Measurements from ENCODE around the gene LTA4H. TPM values are rescaled to one million over a fixed set of nuclear protein-coding genes. Genes with fewer than 3 reads are reported as not detected.

Gene LTA4H
- total RNA-seq, 1 experiment from 2014 or later, result 66.0 TPM

GRCh38 chr12:96034621-96035282, 635 bp downstream of the LTA4H start:
- TF ChIP-seq CTCF (IDR thresholded peaks at IDR 0.05; ENCODE audit: unreplicated experiment), result no peak
- Mint-ChIP-seq H3K27me3 (ENCODE audit: insufficient read depth, unreplicated experiment) (no peaks in the 10 kb centered on the region), H3K27ac (ENCODE audit: low read depth, unreplicated experiment) (no peak overlapping the region), H3K9me3 (ENCODE audit: unreplicated experiment) (peaks cover 6% of the 10 kb centered on the region), H3K36me3 (ENCODE audit: insufficient read depth, unreplicated experiment) (no peaks in the 10 kb centered on the region), H3K4me3 (ENCODE audit: unreplicated experiment) (no peak overlapping the region), H3K4me1 (ENCODE audit: insufficient read depth, unreplicated experiment) (peaks cover 16% of the 10 kb centered on the region)
- POLR2A ChIA-PET, result interaction anchor here (0.6 to 2.5 kb wide), 15 partner anchors 9 to 872 kb away, joined by 3 to 22 read pairs (median 4); partner anchors contain the start of gene NEDD1
- CTCF ChIA-PET, result interaction anchor here (0.6 to 1.0 kb wide), 3 partner anchors 9 to 36 kb away, joined by 3 to 4 read pairs (median 4); no protein-coding TSS in a partner anchor
- BruUV-seq (replicated peaks), result no TSS peak
- DNase-seq (ENCODE audit: unreplicated experiment), result peak; percentile 53
- intact Hi-C loops (cut with micrococcal nuclease), result no loop called here

DNA sequence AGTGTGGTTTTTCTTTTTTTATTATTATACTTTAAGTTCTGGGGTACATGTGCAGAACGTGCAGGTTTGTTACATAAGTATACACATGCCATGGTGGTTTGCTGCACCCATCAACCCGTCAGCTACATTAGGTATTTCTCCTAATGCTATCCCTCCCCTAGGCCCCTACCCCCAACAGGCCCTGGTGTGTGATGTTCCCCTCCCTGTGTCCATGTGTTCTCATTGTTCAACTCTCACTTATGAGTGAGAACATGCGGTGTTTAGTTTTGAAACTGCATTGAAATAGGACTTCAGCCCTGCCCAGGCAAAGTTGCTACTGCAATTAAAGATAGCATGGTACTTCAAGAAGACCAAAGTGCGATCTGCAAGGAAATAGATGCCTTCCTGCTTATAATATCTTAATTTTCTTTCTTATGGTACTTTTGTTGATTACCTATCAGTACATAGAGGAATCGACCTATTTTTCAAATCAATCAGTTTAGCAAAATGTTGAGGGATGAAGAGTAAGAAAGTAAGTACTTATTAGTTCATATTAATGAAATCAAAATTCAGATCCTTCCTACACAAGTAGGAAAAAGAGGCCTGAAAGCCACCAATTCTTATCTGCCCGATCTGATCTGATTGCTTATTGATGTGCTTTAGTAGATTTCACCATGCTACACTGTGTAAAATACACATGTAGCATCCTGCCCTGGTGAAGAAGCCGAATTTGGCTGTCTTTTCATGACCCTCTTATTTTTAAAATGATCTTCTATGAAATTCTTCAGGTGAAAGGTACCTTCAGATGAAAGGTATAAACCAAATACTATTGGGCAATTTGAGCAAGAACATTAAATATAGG, 1.6 kb downstream of the LTA4H start:
- Mint-ChIP-seq H3K9me3 (ENCODE audit: unreplicated experiment) (peaks cover 6% of the 10 kb centered on the region), H3K4me1 (ENCODE audit: insufficient read depth, unreplicated experiment) (peaks cover 19% of the 10 kb centered on the region), H3K4me3 (ENCODE audit: unreplicated experiment) (no peak overlapping the region), H3K27me3 (ENCODE audit: insufficient read depth, unreplicated experiment) (no peaks in the 10 kb centered on the region), H3K36me3 (ENCODE audit: insufficient read depth, unreplicated experiment) (no peaks in the 10 kb centered on the region), H3K27ac (ENCODE audit: low read depth, unreplicated experiment) (no peak overlapping the region)
- TF ChIP-seq CTCF (IDR thresholded peaks at IDR 0.05; ENCODE audit: unreplicated experiment), result no peak
- POLR2A ChIA-PET, result interaction anchor here (0.6 to 2.5 kb wide), 7 partner anchors 14 to 480 kb away, joined by 3 to 15 read pairs (median 3); partner anchors contain the start of gene CFAP54
- peak; percentile 26 for DNase-seq (ENCODE audit: unreplicated experiment)
- CTCF ChIA-PET, result interaction anchor here (0.6 kb wide), 1 partner anchor 24 kb away, joined by 3 read pairs; no protein-coding TSS in a partner anchor
- intact Hi-C loops (cut with micrococcal nuclease), result no loop called here
- BruUV-seq (replicated peaks), result no TSS peak

DNA sequence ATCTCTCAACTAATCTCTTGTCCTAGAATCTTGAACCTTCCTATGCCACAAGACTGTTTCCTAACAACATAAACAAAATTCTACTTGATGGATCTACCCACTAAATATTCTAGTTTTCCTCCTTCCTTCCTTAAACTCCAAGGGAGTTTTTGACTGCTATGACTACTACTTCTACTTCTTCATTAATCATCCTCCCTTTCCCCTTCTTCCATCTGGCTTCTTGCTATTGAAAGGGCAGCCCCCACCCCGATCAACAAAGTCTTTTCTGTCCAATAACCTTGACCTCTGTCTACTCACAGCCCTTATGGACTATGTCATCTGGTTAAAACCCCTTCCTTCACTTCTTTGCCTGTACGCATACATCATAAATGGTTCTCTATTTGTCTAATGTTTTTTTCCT, 5.6 kb downstream of the LTA4H start:
- TF ChIP-seq CTCF (IDR thresholded peaks at IDR 0.05; ENCODE audit: unreplicated experiment), result no peak
- ChIA-PET POLR2A (no interaction called here), CTCF (no interaction called here)
- Mint-ChIP-seq H3K4me1 (ENCODE audit: insufficient read depth, unreplicated experiment) (peaks cover 19% of the 10 kb centered on the region), H3K36me3 (ENCODE audit: insufficient read depth, unreplicated experiment) (peaks cover 16% of the 10 kb centered on the region), H3K27me3 (ENCODE audit: insufficient read depth, unreplicated experiment) (no peaks in the 10 kb centered on the region), H3K4me3 (ENCODE audit: unreplicated experiment) (no peak overlapping the region), H3K27ac (ENCODE audit: low read depth, unreplicated experiment) (no peak overlapping the region), H3K9me3 (ENCODE audit: unreplicated experiment) (peaks cover 6% of the 10 kb centered on the region)
- DNase-seq (ENCODE audit: unreplicated experiment), result no peak
- intact Hi-C loops (cut with micrococcal nuclease), result no loop called here
- no TSS peak for BruUV-seq (replicated peaks)

- no peaks in the 10 kb centered on the region for H3K27me3 Mint-ChIP-seq (ENCODE audit: insufficient read depth, unreplicated experiment)
- DNase-seq (ENCODE audit: unreplicated experiment), result no peak
- ChIA-PET CTCF (interaction anchor here (0.6 kb wide), 1 partner anchor 551 kb away, joined by 4 read pairs; no protein-coding TSS in a partner anchor), POLR2A (interaction anchor here (0.9 kb wide), 1 partner anchor 9 kb away, joined by 3 read pairs; no protein-coding TSS in a partner anchor)
- H3K4me3 Mint-ChIP-seq (ENCODE audit: unreplicated experiment), result no peak overlapping the region
- no TSS peak for BruUV-seq (replicated peaks)
- H3K9me3 Mint-ChIP-seq (ENCODE audit: unreplicated experiment), result peaks cover 6% of the 10 kb centered on the region
- H3K36me3 Mint-ChIP-seq (ENCODE audit: insufficient read depth, unreplicated experiment), result peaks cover 28% of the 10 kb centered on the region
- no peak overlapping the region for H3K27ac Mint-ChIP-seq (ENCODE audit: low read depth, unreplicated experiment)
- TF ChIP-seq CTCF (IDR thresholded peaks at IDR 0.05; ENCODE audit: unreplicated experiment), result no peak
- peaks cover 19% of the 10 kb centered on the region for H3K4me1 Mint-ChIP-seq (ENCODE audit: insufficient read depth, unreplicated experiment)
- intact Hi-C loops (cut with micrococcal nuclease), result no loop called here
These were observed 6.8 kb downstream of the LTA4H start for GRCh38 chr12:96028538-96028937.
